CD4-positive, alpha-beta T cell treated with Interleukin-4 for 4 hours (primary cell): ENCODE measurements around the gene IL21R.
"Not testable (repeated sequence)": the region's sequence is repeated elsewhere in the genome, so short reads cannot be mapped to it uniquely, and the experiment has no call there.

Experiments used
- DNase-seq: peaks from one replicate; pipeline ENCODE4 v3.0.0-alpha.2; 2020

The IL21R gene

GRCh38 chr16:27448532-27449433 is 46.8 kb downstream of the IL21R start:
- no peak for DNase-seq

GRCh38 chr16:27449434-27450195 is 47.6 kb downstream of the IL21R start:
- DNase-seq = peak; percentile 79

GRCh38 chr16:27450196-27450549 is 48.2 kb downstream of the IL21R start:
- DNase-seq = no peak

DNA sequence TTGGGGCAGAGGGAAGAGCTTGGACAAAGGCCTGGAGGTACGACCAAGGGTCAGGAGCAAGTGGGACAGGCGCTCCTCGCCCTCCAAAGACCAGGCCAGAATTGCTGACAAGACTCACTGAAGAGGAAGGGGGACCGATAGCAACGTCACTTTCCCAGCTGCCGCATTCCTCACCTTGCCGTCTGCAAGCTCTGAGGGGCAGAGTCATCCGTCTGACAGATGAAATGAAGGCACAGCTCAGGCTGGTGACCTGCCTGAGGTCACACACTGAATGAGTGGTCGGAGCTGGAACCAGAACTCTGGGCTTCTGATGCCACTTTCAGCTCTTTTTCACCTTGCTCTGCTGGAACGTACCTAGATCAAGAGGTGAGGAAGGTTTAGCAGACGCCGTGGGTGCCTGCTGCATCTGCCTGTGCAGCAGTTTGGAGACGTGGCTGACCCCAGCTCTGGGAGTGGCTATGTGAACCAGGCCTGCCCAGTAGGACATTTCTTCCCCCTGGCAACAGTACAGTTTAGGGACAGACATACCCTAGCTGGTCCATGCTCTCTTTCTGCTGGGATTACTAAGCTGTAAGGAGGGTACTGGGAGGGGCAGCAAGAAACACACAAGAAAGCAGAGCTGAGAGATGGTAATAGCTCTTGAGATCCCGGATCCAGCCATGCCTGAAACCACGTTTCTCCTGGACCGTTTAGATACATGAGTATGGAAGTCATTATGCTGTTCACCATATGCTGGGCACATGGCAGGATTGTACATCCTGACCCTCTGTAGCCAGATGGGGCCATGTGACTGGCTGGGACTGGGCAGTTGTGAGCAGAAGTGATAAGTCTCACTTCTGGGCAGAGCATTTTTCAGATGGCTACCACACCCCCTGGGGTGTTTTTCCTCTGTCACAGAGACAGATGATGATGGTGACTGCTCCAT is 50.9 kb downstream of the IL21R start:
- no peak for DNase-seq

GRCh38 chr16:27453494-27453825 is 51.5 kb downstream of the IL21R start:
- no peak for DNase-seq

DNA sequence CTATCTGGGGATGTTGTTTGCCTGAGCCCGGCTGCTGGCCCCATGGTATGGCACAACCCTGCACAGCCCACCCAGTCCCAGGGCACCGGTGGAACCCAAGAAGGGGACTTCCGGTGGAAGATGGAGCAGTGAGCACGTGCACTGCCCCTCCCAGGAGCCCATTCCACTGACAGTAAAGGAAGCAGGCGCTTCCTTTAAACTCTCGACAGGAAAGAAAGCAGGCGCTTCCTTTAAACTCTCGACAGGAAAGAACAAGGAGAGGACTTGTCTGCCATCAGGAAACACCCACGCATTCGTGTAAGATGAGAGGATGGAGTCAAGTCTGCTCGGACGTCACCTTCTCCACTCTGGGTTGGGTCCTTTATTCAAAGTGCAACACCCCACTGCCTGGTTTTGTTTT is 53.7 kb downstream of the IL21R start:
- DNase-seq = no peak

GRCh38 chr16:27457605-27457900 is 55.6 kb downstream of the IL21R start:
- DNase-seq = not testable (repeated sequence)

DNA sequence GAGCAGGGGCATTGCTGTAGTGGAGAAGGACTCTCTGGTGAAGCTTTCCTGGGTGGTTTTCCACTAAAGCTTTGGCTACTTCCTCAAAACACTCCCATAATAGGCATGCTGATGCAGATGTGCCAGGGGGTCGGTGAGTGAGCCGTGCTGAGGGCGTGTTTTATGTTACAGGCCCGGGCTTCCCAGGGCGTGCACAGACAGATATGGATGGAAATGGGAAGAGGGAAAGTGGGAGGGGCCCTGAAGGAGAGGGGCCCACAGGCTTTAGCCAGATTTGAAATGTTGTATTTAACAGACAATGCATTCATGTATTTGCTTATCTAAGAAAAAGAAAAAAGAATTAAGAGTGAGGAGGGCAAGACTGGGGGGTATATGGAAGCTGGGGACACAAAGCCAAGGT is 56.3 kb downstream of the IL21R start:
- DNase-seq = no peak

DNA sequence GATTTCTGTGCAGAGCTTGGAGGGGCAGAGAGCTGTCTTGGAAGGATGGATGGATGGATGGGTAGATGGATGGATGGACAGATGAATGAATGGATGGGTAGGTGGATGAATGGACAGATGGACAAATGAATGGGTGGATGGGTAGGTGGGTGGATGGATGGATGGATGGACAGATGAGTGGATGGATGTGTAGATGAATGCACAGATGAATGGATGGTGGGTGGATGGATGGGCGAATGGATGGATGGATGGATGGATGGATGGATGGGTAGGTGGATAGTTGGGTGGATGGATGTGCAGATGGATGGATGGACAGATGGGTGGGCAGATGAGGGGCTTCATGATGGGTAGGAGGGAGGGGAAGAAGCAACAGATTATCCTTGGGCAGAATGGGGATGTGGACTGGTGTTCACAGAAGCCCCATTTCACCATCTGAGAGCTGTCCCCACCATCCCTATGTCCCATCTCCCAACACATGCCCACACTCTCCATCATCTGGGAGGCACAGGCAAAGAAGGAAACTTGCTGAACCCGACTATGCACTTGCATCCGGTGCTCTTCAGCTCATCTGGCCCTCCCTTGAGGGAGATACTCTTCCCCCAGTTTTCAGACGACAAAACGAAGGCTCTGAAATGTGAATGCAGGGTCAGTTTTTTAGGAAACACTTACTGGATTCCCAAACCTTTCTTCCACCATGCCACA is 57.2 kb downstream of the IL21R start:
- no peak for DNase-seq

DNA sequence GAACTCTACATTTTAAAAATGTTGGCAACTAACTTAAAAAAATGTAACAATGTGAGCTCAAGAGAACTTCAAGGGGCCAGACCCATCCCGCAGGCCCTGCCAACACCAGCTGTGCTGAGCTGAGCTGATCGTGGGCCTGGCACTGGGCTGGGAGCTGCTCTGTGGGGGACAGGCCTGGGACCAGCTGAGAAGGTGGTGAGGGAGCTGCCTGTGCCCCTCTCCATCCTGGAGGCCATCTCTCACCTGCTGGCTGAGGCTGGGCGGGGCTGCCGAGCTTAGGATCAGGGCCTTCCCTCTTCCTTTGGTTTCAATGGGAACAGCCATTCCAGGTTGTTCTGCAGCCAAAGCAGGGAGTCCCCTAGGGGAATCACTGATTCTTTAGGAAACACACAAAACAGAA is 58.2 kb downstream of the IL21R start:
- no peak for DNase-seq

- no peak for DNase-seq
These were observed 58.9 kb downstream of the IL21R start for GRCh38 chr16:27460663-27461482.

GRCh38 chr16:27461483-27462171 is 59.7 kb downstream of the IL21R start:
- DNase-seq = no peak

DNA sequence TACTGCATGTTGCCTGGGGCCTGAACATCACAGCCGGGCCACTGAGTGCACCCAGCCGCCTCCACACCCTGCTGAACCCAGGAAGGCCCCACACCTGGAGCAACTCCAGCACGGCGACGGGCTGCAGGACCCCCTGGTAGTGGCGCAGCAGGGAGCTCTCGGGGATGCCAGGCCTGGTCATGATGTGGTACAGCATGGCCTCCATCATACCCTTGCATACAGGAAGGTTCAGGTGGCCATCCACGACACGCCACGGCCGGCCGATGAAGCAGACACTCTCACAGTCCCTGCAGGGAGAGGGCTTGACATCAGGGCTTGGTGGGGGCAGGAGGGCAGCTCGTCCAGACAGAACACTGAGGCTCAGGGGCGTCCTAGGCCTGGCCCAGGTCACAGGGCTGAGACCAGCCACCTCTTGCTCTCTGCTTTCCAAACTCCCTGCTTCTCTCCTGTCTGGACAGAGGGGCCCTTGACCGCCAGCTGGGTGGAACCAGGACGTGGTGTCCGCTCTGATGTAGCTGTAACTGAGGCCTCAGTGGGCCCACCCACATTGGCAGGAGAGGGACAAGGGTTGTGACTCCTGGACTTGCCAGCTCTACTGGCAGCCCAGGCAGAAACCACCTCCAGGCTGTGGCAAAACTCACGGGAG is 60.3 kb downstream of the IL21R start:
- no peak for DNase-seq

DNA sequence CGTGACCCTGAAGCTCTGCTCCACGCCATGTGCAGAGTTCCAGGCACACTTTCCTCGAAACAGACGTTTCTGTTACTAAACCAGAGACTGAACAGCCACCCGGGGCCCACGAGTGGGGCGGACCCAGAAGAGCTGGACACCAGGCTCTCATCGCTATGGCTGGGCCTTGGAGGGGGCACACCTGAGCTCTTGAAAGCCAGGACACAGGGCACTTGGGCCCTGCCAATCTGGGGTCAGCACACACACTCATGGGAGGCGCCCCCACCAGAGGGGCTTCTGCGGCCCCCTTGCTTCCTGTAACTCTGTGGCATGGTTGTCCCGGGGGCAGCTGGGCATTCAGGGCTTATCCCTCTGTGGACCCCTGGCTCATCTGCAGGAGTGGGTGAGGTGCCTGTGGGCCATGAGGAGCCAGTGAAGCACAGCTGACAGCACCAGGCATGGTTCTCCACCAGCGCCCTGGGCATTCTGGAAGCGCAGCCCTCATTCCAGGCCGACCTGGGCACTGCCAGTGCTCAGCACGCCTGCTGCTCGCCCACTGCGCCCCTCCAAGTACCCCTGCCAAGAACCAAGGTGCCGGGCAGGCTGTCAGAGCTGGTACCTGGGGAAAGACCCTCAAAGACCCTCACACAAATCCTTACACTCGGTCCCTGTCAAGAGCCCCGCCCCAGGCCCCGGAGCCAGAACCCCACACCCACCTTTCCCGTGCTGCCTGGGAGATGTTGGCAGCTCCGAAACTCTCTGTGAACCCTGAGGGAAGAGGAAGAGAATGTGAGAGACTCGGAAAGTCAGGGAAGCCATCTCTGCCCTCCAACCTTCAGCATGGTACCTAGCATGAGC is 61.1 kb downstream of the IL21R start:
- no peak for DNase-seq

GRCh38 chr16:27463741-27464591 is 62.0 kb downstream of the IL21R start:
- peak; percentile 77 for DNase-seq

- DNase-seq = peak; percentile 44
These were observed 62.9 kb downstream of the IL21R start for GRCh38 chr16:27464626-27465482.

DNA sequence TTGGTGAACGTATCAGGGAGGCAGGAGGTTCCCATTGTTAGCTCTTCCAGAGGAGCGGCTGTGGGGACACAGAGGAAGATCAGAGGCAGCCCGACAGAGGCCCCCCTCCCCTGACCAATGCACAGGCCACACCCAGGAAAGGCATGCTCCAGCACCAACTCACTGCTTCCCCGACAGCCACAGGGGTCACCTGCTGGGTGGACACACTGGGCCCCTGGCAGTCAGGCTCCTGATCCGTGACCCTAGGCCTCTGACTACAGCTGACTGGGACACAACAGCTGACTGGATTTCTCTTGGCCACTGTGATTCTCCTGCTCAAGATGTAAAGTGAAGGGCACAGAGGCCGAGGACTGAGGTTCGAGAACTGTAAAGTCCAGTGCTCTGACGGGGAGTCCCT is 63.5 kb downstream of the IL21R start:
- DNase-seq = no peak
